Osteocyte (in vitro differentiated cells): ENCODE data around the gene PZP. TPM values are rescaled to one million over a fixed set of nuclear protein-coding genes. Genes with fewer than 3 reads are reported as not detected.
"Not testable (repeated sequence)": the region's sequence is repeated elsewhere in the genome, so short reads cannot be mapped to it uniquely, and the experiment has no call there.

ENCODE experiments used
- DNase-seq: peaks from one replicate; pipeline ENCODE4 v3.0.0; 2021; ENCODE audit warnings: mixed read lengths; ENCODE audit not compliant: unreplicated experiment; ENCODE audit errors: extremely low spot score
- H3K27ac Mint-ChIP-seq: one replicate; pipeline ENCODE4 v1.8.0; 2021; ENCODE audit warnings: mild to moderate bottlenecking, mixed read lengths; ENCODE audit not compliant: unreplicated experiment
- H3K27me3 Mint-ChIP-seq: one replicate; pipeline ENCODE4 v1.8.0; 2021; ENCODE audit warnings: mixed read lengths; ENCODE audit not compliant: unreplicated experiment
- H3K36me3 Mint-ChIP-seq: one replicate; pipeline ENCODE4 v1.8.0; 2021; ENCODE audit warnings: mixed read lengths; ENCODE audit not compliant: unreplicated experiment
- H3K4me1 Mint-ChIP-seq: one replicate; pipeline ENCODE4 v1.8.0; 2021; ENCODE audit warnings: mixed read lengths; ENCODE audit not compliant: unreplicated experiment
- H3K4me3 Mint-ChIP-seq: one replicate; pipeline ENCODE4 v1.8.0; 2021; ENCODE audit warnings: mild to moderate bottlenecking, moderate library complexity, mixed read lengths; ENCODE audit not compliant: unreplicated experiment
- H3K9me3 Mint-ChIP-seq: one replicate; pipeline ENCODE4 v1.8.0; 2021; ENCODE audit warnings: mixed read lengths; ENCODE audit not compliant: unreplicated experiment
- CTCF ChIP-seq: fragments of 200-600 bp; sonication (generic); IDR thresholded peaks from 2 replicates; pipeline ENCODE4 v1.5.0; 2021; ENCODE audit warnings: antibody characterized with exemption, mild to moderate bottlenecking, moderate library complexity
- total RNA-seq: library from RNA; stranded (reverse); gene quantifications from 2 replicates; pipeline ENCODE4 v1.2.1, GENCODE V29; 2021

The PZP gene
- total RNA-seq, 1 donor from 2014 or later = not detected

GRCh38 chr12:9148926-9149325 lies 59.3 kb downstream of the PZP start:
- H3K27me3 Mint-ChIP-seq = no peaks in the 10 kb centered on the region
- TF ChIP-seq CTCF = no peak

GRCh38 chr12:9147461-9147860 lies 60.7 kb downstream of the PZP start:
- Mint-ChIP-seq H3K4me3 (no peak overlapping the region), H3K27me3 (no peaks in the 10 kb centered on the region), H3K27ac (no peak overlapping the region), H3K4me1 (no peaks in the 10 kb centered on the region), H3K36me3 (no peaks in the 10 kb centered on the region), H3K9me3 (peaks cover 18% of the 10 kb centered on the region)
- TF ChIP-seq CTCF = no peak
- DNase-seq = no peak

More at GRCh38 chr12:9148926-9149325, 59.3 kb downstream of the PZP start:
- Mint-ChIP-seq H3K36me3 (no peaks in the 10 kb centered on the region), H3K4me3 (no peak overlapping the region), H3K9me3 (peaks cover 13% of the 10 kb centered on the region), H3K4me1 (no peaks in the 10 kb centered on the region), H3K27ac (no peak overlapping the region)
- DNase-seq = no peak

GRCh38 chr12:9144730-9145106 lies 63.5 kb downstream of the PZP start:
- DNase-seq = no peak
- Mint-ChIP-seq H3K27ac (no peak overlapping the region), H3K36me3 (no peaks in the 10 kb centered on the region), H3K9me3 (peaks cover 27% of the 10 kb centered on the region), H3K4me1 (no peaks in the 10 kb centered on the region), H3K4me3 (no peak overlapping the region), H3K27me3 (no peaks in the 10 kb centered on the region)
- no peak for TF ChIP-seq CTCF

- H3K4me3 Mint-ChIP-seq = no peak overlapping the region
- no peak overlapping the region for H3K27ac Mint-ChIP-seq
- DNase-seq = no peak
- H3K9me3 Mint-ChIP-seq = peaks cover 32% of the 10 kb centered on the region
- no peaks in the 10 kb centered on the region for H3K4me1 Mint-ChIP-seq
- no peaks in the 10 kb centered on the region for H3K27me3 Mint-ChIP-seq
- no peaks in the 10 kb centered on the region for H3K36me3 Mint-ChIP-seq
- TF ChIP-seq CTCF = no peak
Observed at GRCh38 chr12:9143929-9144729, 64.1 kb downstream of the PZP start.

GRCh38 chr12:9143137-9143536 lies 65.1 kb downstream of the PZP start:
- H3K4me3 Mint-ChIP-seq = no peak overlapping the region
- H3K36me3 Mint-ChIP-seq = no peaks in the 10 kb centered on the region
- H3K9me3 Mint-ChIP-seq = peaks cover 40% of the 10 kb centered on the region
- H3K27me3 Mint-ChIP-seq = peaks cover 2% of the 10 kb centered on the region
- no peak for DNase-seq
- no peaks in the 10 kb centered on the region for H3K4me1 Mint-ChIP-seq
- H3K27ac Mint-ChIP-seq = no peak overlapping the region
- no peak for TF ChIP-seq CTCF

- DNase-seq, H3K4me1 Mint-ChIP-seq, H3K27ac Mint-ChIP-seq, H3K27me3 Mint-ChIP-seq, H3K36me3 Mint-ChIP-seq, H3K4me3 Mint-ChIP-seq: not testable (repeated sequence)
- H3K9me3 Mint-ChIP-seq = peaks cover 30% of the 10 kb centered on the region
Observed at GRCh38 chr12:9139588-9140290, 68.5 kb downstream of the PZP start.
